NCI-H1092 (cell line): ENCODE results near the gene KLK7.
"Not testable (repeated sequence)": the region's sequence is repeated elsewhere in the genome, so short reads cannot be mapped to it uniquely, and the experiment has no call there.

Source experiments
- DNase-seq: peaks from one replicate; lab custom pipeline; 2025; lab: John Stamatoyannopoulos, UW

The KLK7 gene

GRCh38 chr19:50975766-50976165 is 8.0 kb downstream of the KLK7 start:
- DNase-seq: no peak

GRCh38 chr19:50974702-50975556 is 8.8 kb downstream of the KLK7 start:
- DNase-seq: no peak

- DNase-seq: no peak
Measured at GRCh38 chr19:50972795-50973376, 10.8 kb downstream of the KLK7 start.

GRCh38 chr19:50969810-50970209 is 13.9 kb downstream of the KLK7 start:
- DNase-seq: not testable (repeated sequence)

- DNase-seq: no peak
Measured at GRCh38 chr19:50969413-50969760, 14.3 kb downstream of the KLK7 start, which contains the start of gene KLK6. TSS of gene KLK6 (minus strand) at chr19:50969591. CDS start at chr19:50968104, 1,487 bp downstream.

GRCh38 chr19:50968716-50969412 is 14.9 kb downstream of the KLK7 start:
- no peak for DNase-seq

- no peak for DNase-seq
Measured at GRCh38 chr19:50967929-50968715, 15.6 kb downstream of the KLK7 start.

- DNase-seq: no peak
Measured at GRCh38 chr19:50964266-50964665, 19.5 kb downstream of the KLK7 start.

GRCh38 chr19:50963381-50963780 is 20.3 kb downstream of the KLK7 start:
- DNase-seq: no peak

GRCh38 chr19:50962245-50962644 is 21.5 kb downstream of the KLK7 start:
- DNase-seq: no peak

- no peak for DNase-seq
Measured at GRCh38 chr19:50959731-50960500, 23.8 kb downstream of the KLK7 start.

- no peak for DNase-seq
Measured at GRCh38 chr19:50957587-50957986, 26.1 kb downstream of the KLK7 start.

GRCh38 chr19:50952910-50953309 is 30.8 kb downstream of the KLK7 start, which contains the start of gene KLK5:
TSS of gene KLK5 (minus strand) at chr19:50953038. CDS start at chr19:50952657, 381 bp downstream.
- DNase-seq: no peak

- no peak for DNase-seq
Measured at GRCh38 chr19:50949861-50950260, 33.9 kb downstream of the KLK7 start.

GRCh38 chr19:50947123-50947522 is 36.6 kb downstream of the KLK7 start:
- no peak for DNase-seq

GRCh38 chr19:50944795-50945194 is 38.9 kb downstream of the KLK7 start:
- no peak for DNase-seq

GRCh38 chr19:50943074-50943828 is 40.5 kb downstream of the KLK7 start:
- DNase-seq: no peak

GRCh38 chr19:50939596-50939995 is 44.1 kb downstream of the KLK7 start:
- no peak for DNase-seq

- DNase-seq: no peak
Measured at GRCh38 chr19:50933640-50934039, 50.1 kb downstream of the KLK7 start.

- no peak for DNase-seq
Measured at GRCh38 chr19:50932690-50933083, 51.0 kb downstream of the KLK7 start.
